Esophagus muscularis mucosa (tissue), 3 donors: ENCODE data around the gene MYL3.

Experiments used
- POLR2A ChIP-seq: fragments of 450-650 bp; IDR thresholded peaks from one replicate; pipeline ENCODE4 v1.6.1; 2017; ENCODE audit warnings: antibody characterized with exemption, moderate library complexity, mild to moderate bottlenecking, low read depth
- TF ChIP-seq, protein P1 (sequence below), 3 experiments: fragments of 200-600 bp in 2 of 3; fragments of 450-650 bp in 1 of 3; sonication (generic) in 2 of 3; IDR thresholded peaks; one replicate each; pipeline ENCODE4 v1.5.1; 2017 to 2019; ENCODE audit warnings: antibody characterized with exemption in 3 of 3, mild to moderate bottlenecking in 2 of 3, moderate library complexity in 1 of 3

DNA sequence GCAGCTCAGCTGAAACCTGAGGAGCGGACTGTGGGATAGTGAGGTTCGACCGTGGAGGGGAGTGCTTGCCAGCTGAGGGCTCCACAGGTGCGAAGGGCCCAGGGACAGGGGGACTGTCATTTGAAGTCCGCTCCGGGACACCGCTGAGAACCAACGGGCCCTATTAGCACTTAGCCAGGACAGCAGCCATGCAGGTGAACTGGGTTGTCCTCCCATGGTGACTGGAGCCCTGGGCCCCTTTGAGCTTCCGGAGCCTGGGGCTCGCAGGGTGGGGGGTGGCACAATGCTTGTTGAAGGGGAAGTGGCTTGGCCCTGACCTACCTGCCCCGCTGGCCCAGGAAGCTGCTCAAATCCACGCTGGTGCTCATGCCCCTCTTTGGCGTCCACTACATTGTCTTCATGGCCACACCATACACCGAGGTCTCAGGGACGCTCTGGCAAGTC is 39.0 kb upstream of the MYL3 start:
- TF ChIP-seq, protein P1, sequence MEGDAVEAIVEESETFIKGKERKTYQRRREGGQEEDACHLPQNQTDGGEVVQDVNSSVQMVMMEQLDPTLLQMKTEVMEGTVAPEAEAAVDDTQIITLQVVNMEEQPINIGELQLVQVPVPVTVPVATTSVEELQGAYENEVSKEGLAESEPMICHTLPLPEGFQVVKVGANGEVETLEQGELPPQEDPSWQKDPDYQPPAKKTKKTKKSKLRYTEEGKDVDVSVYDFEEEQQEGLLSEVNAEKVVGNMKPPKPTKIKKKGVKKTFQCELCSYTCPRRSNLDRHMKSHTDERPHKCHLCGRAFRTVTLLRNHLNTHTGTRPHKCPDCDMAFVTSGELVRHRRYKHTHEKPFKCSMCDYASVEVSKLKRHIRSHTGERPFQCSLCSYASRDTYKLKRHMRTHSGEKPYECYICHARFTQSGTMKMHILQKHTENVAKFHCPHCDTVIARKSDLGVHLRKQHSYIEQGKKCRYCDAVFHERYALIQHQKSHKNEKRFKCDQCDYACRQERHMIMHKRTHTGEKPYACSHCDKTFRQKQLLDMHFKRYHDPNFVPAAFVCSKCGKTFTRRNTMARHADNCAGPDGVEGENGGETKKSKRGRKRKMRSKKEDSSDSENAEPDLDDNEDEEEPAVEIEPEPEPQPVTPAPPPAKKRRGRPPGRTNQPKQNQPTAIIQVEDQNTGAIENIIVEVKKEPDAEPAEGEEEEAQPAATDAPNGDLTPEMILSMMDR (IDR thresholded peaks at IDR 0.05), result no peak
- TF ChIP-seq POLR2A, result no peak
